ENCODE measurements around the gene HRCT1. TPM values are rescaled to one million over a fixed set of nuclear protein-coding genes. Genes with fewer than 3 reads are reported as not detected.

Gene HRCT1
- total RNA-seq, 1 donor from 2014 or later = 10.8 TPM

DNA sequence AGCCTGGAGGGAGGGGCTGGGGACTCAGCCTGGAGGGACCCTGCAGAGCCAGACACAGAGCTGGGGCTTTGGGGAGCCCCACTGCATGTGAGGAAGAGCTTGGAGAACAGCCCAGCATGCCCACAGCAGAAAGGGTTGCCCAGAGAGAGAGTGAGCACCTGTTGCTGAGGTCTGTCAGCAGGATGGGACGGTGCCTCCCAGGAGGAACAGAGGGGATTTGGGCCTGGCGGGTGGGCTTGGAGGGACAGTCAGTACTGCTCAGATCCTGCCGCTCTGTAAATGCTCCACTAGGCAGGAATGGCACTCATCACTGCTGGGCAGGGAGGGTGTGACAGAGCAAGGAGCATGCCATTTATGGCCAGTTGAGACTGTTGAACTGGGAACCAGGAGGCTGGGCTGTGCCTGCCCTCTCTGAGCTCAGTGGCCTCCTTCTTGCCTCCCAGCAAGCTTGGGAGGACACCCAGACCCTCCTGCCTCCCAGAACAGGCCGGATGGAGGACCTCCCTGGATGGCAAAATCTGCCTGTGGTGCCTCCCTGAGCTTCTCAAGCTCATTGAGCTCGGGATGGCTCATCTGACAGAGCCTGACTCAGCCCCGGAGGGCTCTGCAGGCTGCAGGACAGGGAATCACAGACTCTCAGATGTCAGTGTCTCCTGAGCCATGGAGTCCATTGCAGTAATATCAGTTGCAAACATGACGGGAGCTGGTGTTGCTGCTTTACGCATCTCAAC lies 786 bp upstream of the HRCT1 start:
- H3K36me3 ChIP-seq = no peaks in the 10 kb centered on the region
- no peak overlapping the region for H3K4me3 ChIP-seq
- intact Hi-C loops (cut with DNase I) = loop anchor here (5.0 kb wide), 1 partner anchor 42 kb away; no protein-coding TSS in a partner anchor
- ATAC-seq (no peak), DNase-seq (no peak)
- peak overlapping the region; percentile 97 for H3K27ac ChIP-seq
- TF ChIP-seq, protein P1, sequence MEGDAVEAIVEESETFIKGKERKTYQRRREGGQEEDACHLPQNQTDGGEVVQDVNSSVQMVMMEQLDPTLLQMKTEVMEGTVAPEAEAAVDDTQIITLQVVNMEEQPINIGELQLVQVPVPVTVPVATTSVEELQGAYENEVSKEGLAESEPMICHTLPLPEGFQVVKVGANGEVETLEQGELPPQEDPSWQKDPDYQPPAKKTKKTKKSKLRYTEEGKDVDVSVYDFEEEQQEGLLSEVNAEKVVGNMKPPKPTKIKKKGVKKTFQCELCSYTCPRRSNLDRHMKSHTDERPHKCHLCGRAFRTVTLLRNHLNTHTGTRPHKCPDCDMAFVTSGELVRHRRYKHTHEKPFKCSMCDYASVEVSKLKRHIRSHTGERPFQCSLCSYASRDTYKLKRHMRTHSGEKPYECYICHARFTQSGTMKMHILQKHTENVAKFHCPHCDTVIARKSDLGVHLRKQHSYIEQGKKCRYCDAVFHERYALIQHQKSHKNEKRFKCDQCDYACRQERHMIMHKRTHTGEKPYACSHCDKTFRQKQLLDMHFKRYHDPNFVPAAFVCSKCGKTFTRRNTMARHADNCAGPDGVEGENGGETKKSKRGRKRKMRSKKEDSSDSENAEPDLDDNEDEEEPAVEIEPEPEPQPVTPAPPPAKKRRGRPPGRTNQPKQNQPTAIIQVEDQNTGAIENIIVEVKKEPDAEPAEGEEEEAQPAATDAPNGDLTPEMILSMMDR (IDR thresholded peaks at IDR 0.05) = no peak
- H3K4me1 ChIP-seq = peaks cover 71% of the 10 kb centered on the region
- H3K9me3 ChIP-seq = no peaks in the 10 kb centered on the region
- H3K27me3 ChIP-seq = no peaks in the 10 kb centered on the region

DNA sequence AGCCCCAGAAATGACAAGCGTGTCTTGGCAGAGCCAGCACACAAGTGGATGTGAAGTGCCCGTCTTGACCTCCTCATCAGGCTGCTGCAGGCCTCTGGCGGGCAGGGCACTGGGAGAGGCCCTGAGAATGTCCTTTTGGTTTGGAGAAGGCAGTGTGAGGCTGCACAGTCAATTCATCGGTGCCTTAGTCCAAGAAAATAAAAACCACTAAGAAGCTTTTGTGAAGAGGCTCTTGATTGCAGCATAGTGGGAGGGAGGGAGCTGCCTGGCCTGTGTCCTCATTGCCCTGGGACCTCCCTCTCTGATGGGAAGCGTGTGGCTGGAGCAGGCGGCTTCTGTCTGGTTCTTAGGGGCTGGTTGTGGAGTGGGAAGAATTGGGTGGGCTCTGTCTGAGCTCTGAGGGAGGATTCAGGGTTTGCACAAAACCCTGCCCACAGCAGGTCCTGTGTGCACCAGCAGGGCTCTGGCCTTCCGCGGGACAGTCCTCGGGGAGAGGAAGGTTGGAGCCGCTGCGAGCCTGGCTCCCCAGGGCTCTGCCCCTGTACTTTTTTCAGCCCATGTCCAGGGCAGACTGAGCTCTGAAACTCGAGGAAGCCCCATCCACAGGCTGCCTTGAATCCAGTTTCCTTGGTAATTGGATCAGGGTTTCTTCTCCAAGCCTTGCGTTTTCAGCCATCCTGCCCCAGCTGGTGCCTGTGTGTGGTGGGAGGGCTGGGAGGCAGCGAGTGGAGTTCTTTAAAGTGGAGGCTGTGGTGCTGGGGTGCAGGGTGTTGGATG lies 1.1 kb downstream of the HRCT1 start:
- peaks cover 87% of the 10 kb centered on the region for H3K4me1 ChIP-seq
- intact Hi-C loops (cut with DNase I) = loop anchor here (5.0 kb wide), 1 partner anchor 40 kb away; no protein-coding TSS in a partner anchor
- H3K36me3 ChIP-seq = no peaks in the 10 kb centered on the region
- H3K27ac ChIP-seq = peak overlapping the region; percentile 97
- H3K9me3 ChIP-seq = no peaks in the 10 kb centered on the region
- H3K4me3 ChIP-seq = peak overlapping the region; percentile 32
- H3K27me3 ChIP-seq = no peaks in the 10 kb centered on the region
- peak; percentile 63 for ATAC-seq
- peak; percentile 85 for DNase-seq
- TF ChIP-seq, protein P1 (IDR thresholded peaks at IDR 0.05) = no peak

DNA sequence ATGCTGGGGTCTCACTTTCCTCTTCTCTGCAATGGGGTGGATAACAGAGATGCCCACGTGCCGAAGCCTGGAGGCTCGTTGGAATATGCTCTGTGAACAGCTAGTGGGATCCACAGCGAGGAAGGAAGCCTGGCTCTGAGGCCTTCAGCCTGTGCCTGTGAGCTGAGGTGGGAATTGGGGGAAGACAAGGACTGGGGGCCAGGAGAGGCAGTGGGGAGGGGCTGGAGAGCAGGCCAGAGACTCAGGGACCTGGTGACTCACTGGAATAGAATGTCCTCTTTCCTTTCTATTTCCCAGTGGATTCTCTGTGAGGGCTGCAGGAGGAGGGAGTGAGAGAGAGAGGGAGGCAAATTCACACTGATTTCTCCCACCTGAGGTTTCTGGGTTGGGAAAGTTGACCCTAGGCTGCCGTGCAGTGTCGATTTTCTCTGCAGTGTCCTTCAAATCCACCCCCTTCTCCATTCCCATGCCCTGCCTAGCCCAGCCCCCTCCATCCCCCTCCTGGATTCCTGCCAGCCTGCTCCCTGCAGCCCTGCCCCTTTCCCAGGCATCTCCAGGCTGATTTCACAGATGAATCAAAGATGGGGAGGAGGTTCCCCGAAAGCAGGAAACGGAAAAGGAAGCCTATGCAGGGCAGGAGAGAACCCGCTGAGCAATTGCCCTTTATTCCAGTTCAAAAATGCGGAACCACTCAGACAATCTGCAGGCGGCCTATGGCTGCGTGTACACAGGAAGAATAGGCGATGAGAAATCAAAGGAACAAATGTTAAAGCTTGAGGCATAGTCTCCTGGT lies 1.9 kb downstream of the HRCT1 start:
- Histone ChIP-seq H3K36me3 (no peaks in the 10 kb centered on the region), H3K27me3 (no peaks in the 10 kb centered on the region), H3K9me3 (no peaks in the 10 kb centered on the region), H3K27ac (peak overlapping the region; percentile 97), H3K4me1 (peaks cover 85% of the 10 kb centered on the region), H3K4me3 (peak overlapping the region; percentile 32)
- ATAC-seq (peak; percentile 49), DNase-seq (peak; percentile 79)
- TF ChIP-seq, protein P1 (IDR thresholded peaks at IDR 0.05) = no peak
- intact Hi-C loops (cut with DNase I) = loop anchor here (5.0 kb wide), 1 partner anchor 39 kb away; no protein-coding TSS in a partner anchor

DNA sequence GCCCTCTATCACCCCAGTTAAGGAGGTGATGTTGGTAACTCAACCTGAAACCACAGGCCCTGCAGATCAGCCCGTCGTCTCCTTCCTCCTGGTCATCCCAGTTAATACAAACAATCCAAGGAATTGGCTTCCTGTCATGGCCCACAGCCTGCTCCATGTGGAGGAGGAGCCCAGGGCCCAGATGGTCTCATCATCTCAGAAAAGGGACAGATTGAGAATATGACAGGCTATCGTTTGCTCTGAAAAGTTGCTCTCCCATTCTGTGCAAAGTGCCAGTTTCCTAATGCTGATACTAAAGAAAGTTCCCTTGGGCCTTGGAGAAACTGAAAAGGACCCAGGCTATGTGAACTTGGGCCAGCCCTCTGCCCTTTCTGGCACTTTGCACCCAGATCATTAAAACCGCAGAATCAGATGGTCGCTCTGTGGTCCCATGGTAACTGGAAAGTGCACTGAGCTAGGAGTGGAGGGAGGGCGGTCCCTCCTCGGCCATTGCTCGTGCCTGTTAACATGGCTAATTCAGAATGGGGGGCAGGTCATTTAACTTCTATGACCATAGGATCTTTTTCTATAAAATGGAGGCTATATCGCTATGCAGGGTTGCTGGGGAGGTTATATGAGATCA lies 2.6 kb downstream of the HRCT1 start:
- H3K36me3 ChIP-seq = no peaks in the 10 kb centered on the region
- peak overlapping the region; percentile 32 for H3K4me3 ChIP-seq
- no peak for ATAC-seq
- H3K27me3 ChIP-seq = no peaks in the 10 kb centered on the region
- peak overlapping the region; percentile 97 for H3K27ac ChIP-seq
- peaks cover 78% of the 10 kb centered on the region for H3K4me1 ChIP-seq
- intact Hi-C loops (cut with DNase I) = loop anchor here (5.0 kb wide), 1 partner anchor 39 kb away; no protein-coding TSS in a partner anchor
- TF ChIP-seq, protein P1 (IDR thresholded peaks at IDR 0.05) = no peak
- DNase-seq = no peak
- no peaks in the 10 kb centered on the region for H3K9me3 ChIP-seq

DNA sequence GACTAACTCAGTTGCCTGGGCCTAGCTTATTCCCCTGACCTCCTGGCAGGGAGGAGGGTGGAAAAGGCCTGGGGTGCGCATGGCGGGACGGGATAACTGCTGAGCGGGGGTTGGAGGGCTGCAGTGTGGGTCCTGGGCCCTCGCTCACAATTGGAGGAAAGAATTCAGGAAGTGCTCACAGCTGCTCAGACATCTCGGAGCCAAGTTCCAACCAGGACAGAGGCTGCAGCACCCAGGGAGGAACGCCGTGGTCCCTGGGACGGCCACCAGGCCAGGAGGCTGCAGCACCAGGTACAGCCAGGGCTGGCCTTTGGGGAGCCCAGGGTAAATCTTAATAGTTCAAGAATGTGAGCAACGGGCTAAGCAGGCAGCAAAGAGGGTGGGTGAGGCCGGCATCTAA lies 3.3 kb downstream of the HRCT1 start, which contains the start of gene SPAAR:
Gene SPAAR, plus strand, starts transcription at position 217 of the 400 bp plus-strand sequence. CDS start 974 bp downstream, outside the sequence.
- TF ChIP-seq, protein P1 (IDR thresholded peaks at IDR 0.05) = no peak
- Histone ChIP-seq H3K27me3 (no peaks in the 10 kb centered on the region), H3K36me3 (no peaks in the 10 kb centered on the region), H3K9me3 (no peaks in the 10 kb centered on the region), H3K4me3 (peak within 1 kb of the TSS; percentile 36), H3K27ac (peak within 1 kb of the TSS; percentile 97), H3K4me1 (peaks cover 74% of the 10 kb centered on the region)
- no peak for ATAC-seq
- intact Hi-C loops (cut with DNase I) = loop anchor here (5.0 kb wide), 1 partner anchor 38 kb away; no protein-coding TSS in a partner anchor
- DNase-seq = no peak

Measured in upper lobe of right lung (tissue), 1 donor.